ENCODE results near the gene SERGEF. TPM values are rescaled to one million over a fixed set of nuclear protein-coding genes. Genes with fewer than 3 reads are reported as not detected.

SERGEF gene
- 10.2 and 18.8 TPM in 2 replicates for total RNA-seq

GRCh38 chr11:18012906-18013781, at the start of gene SERGEF:
Gene SERGEF (minus strand): TSS chr11:18013047. CDS start chr11:18013010, 37 bp downstream.

DNA sequence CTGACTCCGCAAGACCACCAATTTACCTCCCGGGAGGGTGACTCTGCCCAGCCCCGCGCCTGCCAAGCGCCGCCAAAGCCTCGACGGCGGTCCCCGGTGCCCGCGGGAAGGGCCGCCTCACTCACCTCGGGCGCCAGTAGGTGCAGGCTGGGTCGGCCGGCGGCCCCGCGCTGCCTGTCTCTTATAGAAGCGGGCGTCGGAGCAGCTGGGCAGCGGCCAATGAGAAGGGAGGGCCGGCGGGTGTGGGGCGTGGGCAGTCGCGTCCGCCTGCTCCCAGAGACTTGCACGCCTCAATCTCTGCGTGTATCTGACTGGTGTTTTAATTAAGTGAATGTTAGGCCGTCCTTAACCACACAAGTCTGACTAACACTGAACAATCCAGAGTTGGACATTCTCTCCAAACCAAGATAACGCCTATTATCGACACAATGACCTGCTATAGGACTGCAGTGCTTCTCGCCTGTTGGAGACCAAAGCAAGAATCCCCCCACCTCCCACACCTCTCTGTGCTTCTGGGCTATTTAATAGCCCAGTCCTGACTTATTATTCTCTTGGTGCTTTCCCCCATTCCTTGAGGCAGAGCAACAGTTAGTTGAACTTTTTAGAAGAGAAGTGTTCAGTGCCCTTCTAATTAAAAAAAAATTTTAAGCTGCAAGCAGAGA, 33.4 kb upstream of the SERGEF start, which contains the start of gene TPH1:
TPH1 (minus strand) TSS at position 154 of the 662 bp plus-strand sequence. CDS start 5,507 bp downstream, outside the sequence.

Other genes with a start within 250 kb of the SERGEF start
- gene TPH1, start 33.2 kb upstream of the SERGEF start, total RNA-seq: under 0.01 TPM in 1 of 2 replicates, not detected in the other
- 15.3 and 16.2 TPM in 2 replicates for gene SAAL1, start 93.0 kb upstream of the SERGEF start, total RNA-seq
- gene MRGPRX3, start 119.5 kb upstream of the SERGEF start, total RNA-seq: 1.3 TPM in 1 of 2 replicates, not detected in the other
- gene MRGPRX4, start 159.8 kb upstream of the SERGEF start, total RNA-seq: 0.57 TPM in 1 of 2 replicates, not detected in the other
- not detected in 2 replicates for gene SAA4, start 223.8 kb upstream of the SERGEF start, total RNA-seq
- gene SAA2, start 235.6 kb upstream of the SERGEF start, total RNA-seq: not detected in 2 replicates

Data from bladder microvascular endothelial cell (primary cell).